ENCODE measurements around the gene NCR2. TPM values are rescaled to one million over a fixed set of nuclear protein-coding genes. Genes with fewer than 3 reads are reported as not detected.

Gene NCR2
- total RNA-seq, 4 donors from 2014 or later, result not detected

GRCh38 chr6:41321183-41321582 is 14.2 kb upstream of the NCR2 start:
- Histone ChIP-seq H3K36me3 (no peaks in the 10 kb centered on the region), H3K27ac (no peak overlapping the region), H3K4me1 (peaks cover 0 to 10% (median 0%) of the 10 kb centered on the region in 3 donors), H3K4me3 (no peak overlapping the region), H3K9me3 (no peaks in the 10 kb centered on the region), H3K27me3 (peaks cover 57% of the 10 kb centered on the region)
- TF ChIP-seq POLR2AphosphoS5 (IDR thresholded peaks at IDR 0.05) (no peak), EP300 (IDR thresholded peaks at IDR 0.05) (no peak), CTCF (IDR thresholded peaks at IDR 0.05) (no peak), POLR2A (IDR thresholded peaks at IDR 0.05) (no peak)
- ATAC-seq, result no peak
- 76 to 83% methylated on average over 4 of the region's 4 CpGs for WGBS, 2 donors (ENCODE audit: low coverage in 1 of 2)

- no peaks in the 10 kb centered on the region for H3K4me1 ChIP-seq
- no peak overlapping the region for H3K27ac ChIP-seq
- 57% methylated on average over 3 of the region's 4 CpGs; no CpG with 5 or more reads in 1 of the 2 donors for WGBS, 2 donors (ENCODE audit: low coverage in 1 of 2)
- H3K27me3 ChIP-seq, result peaks cover 51% of the 10 kb centered on the region
- H3K4me3 ChIP-seq, result no peak overlapping the region
- ATAC-seq, result no peak
- TF ChIP-seq POLR2A (IDR thresholded peaks at IDR 0.05) (no peak), POLR2AphosphoS5 (IDR thresholded peaks at IDR 0.05) (no peak), CTCF (IDR thresholded peaks at IDR 0.05) (no peak), EP300 (IDR thresholded peaks at IDR 0.05) (no peak)
- no peaks in the 10 kb centered on the region for H3K9me3 ChIP-seq
- H3K36me3 ChIP-seq, result no peaks in the 10 kb centered on the region
Measured at GRCh38 chr6:41325446-41326066, 9.9 kb upstream of the NCR2 start.

GRCh38 chr6:41326092-41326491 is 9.3 kb upstream of the NCR2 start:
- H3K27ac ChIP-seq, result no peak overlapping the region
- TF ChIP-seq CTCF (IDR thresholded peaks at IDR 0.05) (no peak), POLR2AphosphoS5 (IDR thresholded peaks at IDR 0.05) (no peak), POLR2A (IDR thresholded peaks at IDR 0.05) (no peak), EP300 (IDR thresholded peaks at IDR 0.05) (no peak)
- H3K4me1 ChIP-seq, result no peaks in the 10 kb centered on the region
- H3K36me3 ChIP-seq, result no peaks in the 10 kb centered on the region
- H3K27me3 ChIP-seq, result peaks cover 46% of the 10 kb centered on the region
- no peak overlapping the region for H3K4me3 ChIP-seq
- ATAC-seq, result no peak
- WGBS, 2 donors (ENCODE audit: low coverage in 1 of 2), result 53 to 64% methylated on average over 6 to 9 of the region's 9 CpGs
- no peaks in the 10 kb centered on the region for H3K9me3 ChIP-seq

GRCh38 chr6:41327177-41327576 is 8.2 kb upstream of the NCR2 start:
- H3K36me3 ChIP-seq, result no peaks in the 10 kb centered on the region
- H3K4me3 ChIP-seq, result no peak overlapping the region
- H3K9me3 ChIP-seq, result no peaks in the 10 kb centered on the region
- no peaks in the 10 kb centered on the region for H3K4me1 ChIP-seq
- no peak for ATAC-seq
- H3K27me3 ChIP-seq, result peaks cover 55% of the 10 kb centered on the region
- whole genome bisulfite sequencing, 2 donors (ENCODE audit: low coverage in 1 of 2), result 74 to 80% methylated on average over 2 of the region's 2 CpGs
- no peak overlapping the region for H3K27ac ChIP-seq
- TF ChIP-seq CTCF (IDR thresholded peaks at IDR 0.05) (no peak), POLR2A (IDR thresholded peaks at IDR 0.05) (no peak), POLR2AphosphoS5 (IDR thresholded peaks at IDR 0.05) (no peak), EP300 (IDR thresholded peaks at IDR 0.05) (no peak)

GRCh38 chr6:41331401-41332150 is 3.8 kb upstream of the NCR2 start:
- Histone ChIP-seq H3K4me3 (no peak overlapping the region), H3K4me1 (no peaks in the 10 kb centered on the region), H3K36me3 (no peaks in the 10 kb centered on the region), H3K27me3 (peaks cover 72% of the 10 kb centered on the region), H3K9me3 (no peaks in the 10 kb centered on the region), H3K27ac (no peak overlapping the region)
- TF ChIP-seq CTCF (IDR thresholded peaks at IDR 0.05) (no peak), POLR2A (IDR thresholded peaks at IDR 0.05) (no peak), POLR2AphosphoS5 (IDR thresholded peaks at IDR 0.05) (no peak), EP300 (IDR thresholded peaks at IDR 0.05) (no peak)
- WGBS, 2 donors (ENCODE audit: low coverage in 1 of 2), result 78 to 90% methylated on average over 5 to 7 of the region's 11 CpGs
- ATAC-seq, result no peak

Measured in gastroesophageal sphincter (tissue), 4 donors.